HTERT RPE-1 (cell line): ENCODE data around the gene CHID1.

ENCODE experiments used
- in situ Hi-C: fragments of 300-500 bp; cut with MboI; formaldehyde crosslinking; loops from 4 replicates; pipeline ENCODE4 v1.14.3; 2020; ENCODE audit warnings: low sequenced_read_pairs

Gene CHID1

DNA sequence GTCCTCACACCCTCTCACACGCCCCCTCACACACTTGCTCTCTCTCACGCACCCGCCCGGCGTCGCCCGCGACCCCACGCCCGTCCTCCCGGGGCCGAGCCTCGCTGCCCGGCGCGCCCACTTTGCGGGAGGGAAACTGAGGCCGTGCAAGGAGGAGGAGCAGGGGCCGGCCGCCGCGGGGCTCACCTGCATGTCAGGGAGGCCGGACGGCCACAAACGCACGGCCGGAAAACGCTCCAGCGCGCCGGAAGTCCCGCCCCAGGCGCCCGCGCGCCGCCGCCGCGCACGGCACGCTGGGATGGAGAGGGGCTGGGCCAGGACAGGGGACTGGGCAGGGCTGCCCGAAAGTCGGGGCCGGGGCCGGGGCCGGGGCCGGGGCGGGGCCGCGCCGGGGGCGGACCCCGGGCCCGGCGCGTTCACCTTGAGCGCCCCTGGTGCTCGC is at the start of gene CHID1:
TSS of gene CHID1 (minus strand) at position 222 of the 442 bp plus-strand sequence. CDS start 5,994 bp downstream, outside the sequence.
- in situ Hi-C loops, result no loop called here

DNA sequence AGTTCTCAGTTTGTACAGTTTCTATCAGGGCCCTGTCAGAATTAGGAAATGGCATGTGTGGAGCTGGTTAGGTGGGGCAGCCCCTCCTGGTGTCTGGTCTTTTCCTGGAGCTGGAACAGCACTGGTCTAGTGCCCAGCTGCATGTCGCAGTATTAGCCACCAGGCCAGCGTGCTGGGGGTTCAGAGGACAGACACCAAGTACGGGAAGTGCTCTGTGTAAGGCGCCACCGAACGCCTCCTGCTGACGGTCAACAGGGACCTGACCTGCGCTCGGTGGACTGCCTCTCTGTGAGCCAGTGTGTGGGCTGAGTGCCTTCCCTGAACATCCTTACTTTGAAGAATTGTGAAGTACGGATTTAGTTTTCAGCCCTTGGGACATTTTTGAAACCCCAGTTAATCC is 49.0 kb upstream of the CHID1 start:
- in situ Hi-C loops, result no loop called here

DNA sequence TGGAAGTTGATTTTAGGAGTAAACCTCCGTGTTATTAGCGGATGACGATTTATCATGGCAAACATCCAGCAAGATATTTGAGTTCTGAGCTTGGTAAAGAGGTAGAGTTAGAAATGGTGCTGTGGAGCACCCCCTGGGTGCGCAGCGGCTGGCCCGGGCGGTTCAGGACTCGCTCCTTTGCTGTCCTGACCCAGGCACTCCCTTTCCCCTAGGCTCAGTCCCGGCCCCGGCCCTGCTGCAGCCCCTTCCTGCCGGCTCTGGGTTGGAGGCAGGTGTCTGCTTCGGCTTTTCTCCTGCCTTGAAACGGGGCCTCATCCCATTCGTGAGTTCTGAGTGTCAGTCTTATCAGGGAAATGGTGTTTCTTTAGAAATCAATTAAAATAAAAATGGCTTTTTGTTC is 48.4 kb upstream of the CHID1 start:
- in situ Hi-C loops, result no loop called here

DNA sequence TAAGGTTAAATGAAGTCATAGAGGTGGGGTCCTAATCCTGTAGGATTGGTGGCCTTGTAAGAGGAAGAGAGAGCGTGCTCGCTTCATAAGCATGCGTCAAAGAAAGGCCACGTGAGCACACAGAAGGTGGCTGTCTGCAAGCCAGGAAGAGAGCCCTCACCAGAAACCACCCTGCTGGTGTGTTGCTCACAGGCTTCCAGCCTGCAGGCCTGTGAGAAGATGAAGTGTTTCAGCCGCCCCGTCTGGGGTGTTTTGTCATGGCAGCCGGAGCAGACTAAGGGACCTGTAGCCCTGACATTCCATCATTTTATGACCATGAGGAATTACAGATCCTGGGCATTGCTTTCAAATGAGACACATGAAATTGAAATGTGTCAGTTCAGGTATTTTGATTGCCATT is 47.5 kb upstream of the CHID1 start:
- in situ Hi-C loops, result no loop called here

DNA sequence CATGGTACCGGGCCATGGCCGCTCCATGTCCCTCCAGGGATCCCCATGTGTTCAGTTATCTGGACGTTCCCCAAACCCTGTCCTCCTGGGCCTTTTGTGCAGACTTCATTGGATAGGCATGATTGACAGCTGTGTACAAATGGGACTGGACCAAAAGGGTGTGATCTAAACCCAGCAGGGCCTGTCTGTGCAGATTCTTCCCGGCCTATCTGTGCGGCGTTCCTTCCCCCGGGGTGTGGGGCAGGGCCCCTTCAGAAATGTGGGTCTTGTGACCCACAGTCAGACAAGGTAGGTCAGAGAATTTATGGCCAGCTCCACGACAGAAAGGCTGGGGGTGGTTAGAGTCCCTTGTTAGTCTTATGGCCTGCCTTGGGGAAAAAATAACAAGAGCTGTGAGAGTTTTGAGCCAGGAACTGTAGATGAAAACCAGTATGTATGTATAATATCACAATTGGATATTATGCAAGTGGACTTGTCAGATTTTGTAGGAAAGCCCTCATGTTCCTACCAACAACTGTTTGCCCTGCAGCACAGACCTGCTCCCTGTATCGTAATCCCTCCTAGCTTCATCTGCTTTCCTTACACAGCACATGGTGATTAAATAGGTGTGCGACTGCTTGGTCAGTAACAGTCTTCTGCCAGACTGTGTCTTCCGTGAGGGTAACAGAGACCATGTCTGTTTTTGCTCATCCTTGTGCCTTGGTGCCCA is 46.8 kb upstream of the CHID1 start:
- in situ Hi-C loops, result no loop called here

DNA sequence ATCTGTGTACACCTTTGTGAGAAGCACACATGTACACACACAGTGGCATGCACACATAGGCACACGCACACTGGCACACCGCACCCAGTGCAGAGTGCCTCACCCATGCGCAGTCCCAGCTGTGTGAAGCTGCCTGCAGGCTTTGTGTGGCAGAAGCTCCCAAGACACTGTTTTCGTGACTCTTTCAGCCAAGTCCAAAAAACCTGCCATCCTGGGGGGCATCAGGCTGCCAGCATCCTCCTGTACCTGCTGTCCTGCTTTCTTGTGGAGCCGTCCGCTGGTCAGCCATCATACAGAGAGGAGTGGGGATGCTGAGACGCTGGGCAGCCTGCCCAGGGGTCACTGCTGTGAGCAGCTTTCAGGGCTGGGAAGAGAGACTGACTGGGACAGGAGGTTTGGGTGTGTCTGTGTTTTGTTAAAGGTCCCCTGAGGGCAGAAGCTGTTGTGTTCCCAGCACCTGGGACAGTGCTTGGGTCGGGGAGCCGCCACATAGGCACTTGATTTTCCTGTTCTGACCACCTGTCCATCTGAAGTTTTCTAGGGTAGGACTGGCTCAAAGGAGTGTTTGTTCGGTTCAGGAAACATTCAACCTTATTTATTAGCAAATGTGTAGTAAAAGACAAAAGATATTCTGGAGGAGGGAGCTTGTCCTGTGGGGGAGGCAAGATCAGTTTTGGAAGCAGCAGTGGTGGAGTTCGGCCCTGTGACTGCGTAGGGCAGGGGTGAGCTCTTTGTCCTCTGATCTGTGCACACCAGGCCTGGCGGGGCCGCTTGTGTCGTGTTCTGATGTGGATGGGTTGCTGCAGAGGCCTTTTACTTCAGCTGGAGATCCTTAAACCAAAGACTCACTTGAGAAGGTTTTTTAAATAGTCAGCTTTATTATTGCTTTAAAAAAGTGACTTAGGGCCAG is 44.8 kb upstream of the CHID1 start:
- in situ Hi-C loops, result no loop called here

DNA sequence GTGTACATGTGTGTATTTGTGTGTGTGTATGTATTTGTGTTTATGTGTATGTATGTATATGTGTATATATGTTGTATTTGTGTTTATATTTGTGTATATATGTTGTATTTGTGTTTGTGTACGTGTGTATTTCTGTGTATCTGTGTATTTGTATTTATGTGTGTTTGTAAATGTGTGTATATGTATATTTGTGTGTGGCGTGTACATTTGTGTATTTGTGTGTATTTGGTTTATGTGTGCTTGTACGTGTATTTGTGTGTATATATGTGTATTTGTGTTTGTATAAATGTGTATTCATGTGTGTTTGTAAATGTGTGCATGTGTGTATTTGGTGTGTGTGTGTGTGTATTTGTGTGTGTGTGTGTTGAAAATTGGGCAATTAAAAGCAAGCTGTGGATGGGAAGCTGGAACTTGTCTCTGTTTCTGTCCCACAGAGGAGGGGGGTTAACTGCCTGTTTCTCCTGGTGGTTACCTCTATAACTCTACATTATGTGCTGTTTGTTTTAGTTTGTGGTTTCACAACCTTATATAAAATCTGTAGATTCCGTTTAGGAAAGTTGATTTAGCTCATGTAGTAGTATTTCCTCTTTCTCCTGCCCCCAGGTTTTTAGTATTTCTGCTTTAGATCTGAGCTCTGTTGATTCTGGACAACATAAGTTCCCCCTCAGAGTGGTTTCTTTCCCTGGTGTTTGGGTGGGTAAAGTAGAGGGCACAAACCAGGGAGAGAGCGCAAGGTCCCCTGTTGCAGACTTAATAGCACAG is 44.0 kb upstream of the CHID1 start:
- in situ Hi-C loops, result no loop called here

DNA sequence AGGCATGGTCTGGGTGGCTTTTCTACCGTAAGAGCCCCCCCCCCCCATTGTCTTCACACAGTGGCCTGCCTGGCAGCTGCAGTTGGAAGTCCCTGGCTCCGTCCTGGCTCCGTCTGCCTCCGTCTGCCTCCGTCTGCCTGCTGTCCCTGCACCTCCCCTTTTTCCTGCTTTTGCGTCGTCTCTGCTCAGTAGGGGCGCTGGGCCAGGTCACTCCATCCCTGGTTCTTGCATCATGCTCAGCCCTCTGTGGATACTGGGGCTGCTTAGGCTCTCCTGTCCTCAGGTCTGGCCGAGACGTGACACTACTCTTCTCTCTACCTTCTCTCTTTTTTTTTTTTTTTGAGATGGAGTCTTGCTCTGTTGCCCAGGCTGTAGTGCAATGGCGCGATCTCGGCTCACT is 42.9 kb upstream of the CHID1 start:
- in situ Hi-C loops, result no loop called here

DNA sequence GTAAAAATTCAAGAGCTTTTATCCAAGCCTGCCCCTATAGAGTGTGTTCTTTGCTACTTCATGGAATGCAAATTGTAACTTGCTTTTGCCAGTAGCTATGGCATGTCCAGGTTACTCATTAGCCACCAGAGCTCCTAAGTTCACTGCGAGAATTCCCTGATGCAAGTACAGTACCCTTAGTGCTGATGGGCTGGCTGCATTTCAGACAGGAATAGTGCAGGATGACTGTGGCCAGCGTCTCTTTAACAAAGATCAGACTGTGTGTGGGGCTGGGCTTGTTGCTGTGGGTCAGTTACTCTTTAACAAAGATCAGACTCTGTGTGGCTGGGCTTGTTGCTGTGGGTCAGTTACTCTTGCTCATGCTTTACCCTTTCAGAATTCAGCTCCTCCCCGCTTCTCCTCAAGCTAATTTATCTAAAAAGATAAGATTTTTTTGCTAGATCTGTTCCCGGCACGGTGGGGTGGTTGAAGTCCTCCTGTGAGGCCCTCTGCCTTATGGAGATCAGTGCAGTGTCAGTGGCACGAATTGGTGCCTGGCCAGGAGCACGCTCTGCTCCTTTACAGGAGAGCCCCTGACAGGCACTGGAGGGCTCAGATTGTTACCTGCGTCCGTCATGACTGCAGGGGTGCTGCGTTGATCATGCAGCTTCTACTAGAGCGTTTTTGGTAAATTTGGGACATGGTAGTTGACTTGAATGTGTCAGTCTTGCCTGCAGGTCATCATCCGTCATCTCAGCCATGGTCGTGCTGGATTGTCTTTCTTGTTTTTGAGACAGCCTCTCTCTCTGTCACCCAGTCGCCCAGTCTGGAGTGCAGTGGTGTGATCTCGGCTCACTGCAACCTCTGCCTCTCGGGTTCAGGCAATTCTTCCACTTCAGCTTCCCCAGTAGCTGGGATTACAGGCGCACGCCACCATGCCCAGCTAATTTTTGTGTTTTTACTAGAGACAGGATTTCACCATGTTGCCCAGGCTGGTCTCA is 42.1 kb upstream of the CHID1 start:
- in situ Hi-C loops, result no loop called here

DNA sequence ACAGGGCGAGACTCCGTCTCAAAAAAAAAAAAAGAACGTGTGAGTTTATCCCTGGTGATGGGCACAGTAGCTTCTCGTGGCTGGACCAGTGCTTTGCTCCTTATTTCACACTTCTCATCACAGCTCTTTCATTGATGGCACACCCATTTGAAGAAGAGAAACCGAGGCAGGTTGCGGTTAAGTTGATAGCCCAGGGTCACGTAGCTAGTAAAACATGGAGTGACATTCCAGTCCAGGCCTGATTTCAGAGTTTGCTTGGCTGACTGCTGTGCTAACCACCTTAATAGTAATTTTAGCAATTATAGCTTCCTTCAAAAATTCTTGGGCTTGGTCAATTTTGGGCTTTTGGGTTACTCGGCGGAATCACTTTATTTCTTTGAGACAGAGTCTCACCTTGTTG is 40.9 kb upstream of the CHID1 start:
- in situ Hi-C loops, result no loop called here

DNA sequence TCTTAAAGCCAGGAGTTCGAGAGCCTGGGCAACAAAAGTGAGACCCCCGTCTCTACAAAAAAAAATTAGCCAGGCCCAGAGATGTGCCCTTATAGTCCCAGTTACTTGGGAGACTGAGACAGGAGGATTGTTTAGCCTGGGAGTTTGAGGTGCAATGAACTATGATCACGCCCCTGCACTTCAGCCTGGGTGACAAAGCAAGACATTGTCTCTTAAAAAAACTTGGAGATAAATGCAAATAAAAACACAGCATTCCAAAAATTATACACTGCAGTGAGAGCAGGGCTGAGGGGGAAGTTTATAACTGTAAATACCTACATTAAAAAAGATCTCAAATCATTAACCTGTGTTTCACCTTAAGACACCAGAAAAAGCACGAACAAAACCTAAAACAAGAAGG is 37.1 kb upstream of the CHID1 start:
- in situ Hi-C loops, result no loop called here

DNA sequence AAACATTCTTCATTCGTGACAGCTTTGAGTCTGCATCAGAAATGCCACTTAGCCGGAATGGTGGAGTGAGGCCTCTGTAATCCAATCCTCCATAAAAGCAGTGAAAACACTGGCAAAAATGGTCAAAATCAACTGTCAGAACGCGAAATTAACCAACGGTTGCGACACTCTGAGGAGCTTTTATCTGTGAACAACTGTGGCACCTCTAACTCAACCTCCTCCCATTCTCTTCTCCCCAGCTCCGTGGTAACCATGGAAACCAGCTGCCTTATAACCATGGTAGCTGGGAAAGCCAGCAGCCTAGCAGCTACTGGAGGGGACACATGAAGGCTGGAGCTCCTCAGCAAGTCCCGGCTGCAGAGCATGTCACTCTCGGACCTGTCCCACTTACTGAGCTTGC is 35.4 kb upstream of the CHID1 start:
- in situ Hi-C loops, result no loop called here

DNA sequence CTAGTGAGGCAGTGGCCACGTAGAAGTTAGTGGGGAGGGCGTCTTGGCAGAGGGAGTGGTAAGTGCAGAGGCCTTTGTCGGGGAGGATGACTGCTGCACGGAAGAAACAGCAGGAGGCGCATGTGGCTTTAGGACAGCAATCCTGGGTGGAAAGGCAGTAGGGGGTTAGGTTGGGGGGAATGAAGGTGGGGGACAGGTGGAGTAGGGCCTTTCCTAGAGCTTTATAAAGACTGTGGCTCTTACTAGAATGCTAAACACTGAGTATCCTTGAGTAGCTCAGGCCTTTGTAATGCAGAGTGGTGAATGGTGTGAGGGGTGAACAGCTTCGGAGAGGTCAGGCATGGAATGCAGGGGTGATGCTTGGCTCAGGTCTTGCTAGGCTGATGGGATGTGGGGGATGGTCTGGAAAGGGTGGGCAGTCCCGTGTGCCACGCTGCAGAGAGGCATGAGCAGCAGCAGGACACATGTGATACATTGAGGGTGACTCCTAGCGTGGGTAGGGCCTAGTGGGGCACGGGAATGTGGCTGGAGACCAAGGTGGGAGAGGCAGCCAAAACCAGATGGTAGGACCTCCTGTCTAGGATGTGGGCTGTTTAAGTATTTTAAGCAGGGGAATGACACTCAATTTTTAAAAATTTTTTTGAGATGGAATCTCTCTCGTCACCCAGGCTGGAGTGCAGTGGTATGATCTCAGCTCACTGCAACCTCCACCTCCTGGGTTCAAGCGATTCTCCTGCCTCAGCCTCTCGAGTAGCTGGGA is 34.3 kb upstream of the CHID1 start:
- in situ Hi-C loops, result no loop called here

DNA sequence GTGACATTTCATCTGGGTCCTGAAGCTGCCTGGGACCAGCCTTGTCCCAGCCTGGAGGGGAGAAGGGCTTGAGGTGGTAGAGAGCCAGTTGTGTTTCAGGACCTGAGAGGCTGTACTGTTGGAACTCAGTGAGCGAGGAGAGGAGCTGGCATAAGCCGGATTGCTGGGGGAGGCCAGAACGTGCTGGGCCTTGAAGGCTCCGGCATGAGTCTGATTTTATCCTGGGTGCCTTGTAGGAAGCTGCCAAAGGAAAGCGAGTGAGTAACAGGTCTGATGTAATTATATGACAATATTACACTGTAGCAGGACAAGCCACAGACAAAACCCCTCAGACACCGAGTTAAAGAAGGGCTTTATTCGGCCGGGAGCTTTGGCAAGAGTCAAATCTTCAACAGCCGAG is 32.2 kb upstream of the CHID1 start:
- in situ Hi-C loops, result no loop called here

DNA sequence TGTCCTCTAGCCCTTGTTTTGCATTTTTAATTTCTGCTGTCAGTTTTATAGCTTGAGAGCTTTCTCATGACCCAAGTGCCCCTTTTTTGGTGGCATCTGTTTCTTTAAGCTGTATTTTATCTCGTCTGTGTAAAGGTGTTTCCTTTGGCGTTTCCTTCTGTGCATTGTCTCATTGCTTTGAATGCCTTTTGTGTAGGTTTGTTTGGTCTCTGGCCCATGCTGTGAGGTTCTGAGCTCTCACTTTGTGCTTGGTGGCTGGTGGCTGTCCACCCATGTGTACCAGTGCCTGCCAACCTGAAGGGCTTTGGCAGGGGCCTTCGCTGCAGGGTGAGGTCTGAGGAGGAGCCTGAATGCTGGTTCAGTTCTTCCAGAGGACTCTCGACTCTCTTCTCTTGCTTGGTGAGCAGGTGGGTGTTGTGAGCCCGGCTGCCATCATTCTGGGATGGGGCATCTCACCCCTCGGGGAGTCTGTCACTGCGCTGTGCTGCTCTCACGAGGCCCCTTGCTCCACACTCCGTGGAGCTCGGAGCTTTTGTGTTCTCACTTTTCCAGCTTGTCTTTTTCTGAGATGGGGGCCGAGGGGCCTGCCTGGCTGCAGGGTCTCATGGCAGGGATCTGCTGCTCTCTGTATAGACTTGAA is 30.0 kb upstream of the CHID1 start:
- in situ Hi-C loops, result no loop called here

DNA sequence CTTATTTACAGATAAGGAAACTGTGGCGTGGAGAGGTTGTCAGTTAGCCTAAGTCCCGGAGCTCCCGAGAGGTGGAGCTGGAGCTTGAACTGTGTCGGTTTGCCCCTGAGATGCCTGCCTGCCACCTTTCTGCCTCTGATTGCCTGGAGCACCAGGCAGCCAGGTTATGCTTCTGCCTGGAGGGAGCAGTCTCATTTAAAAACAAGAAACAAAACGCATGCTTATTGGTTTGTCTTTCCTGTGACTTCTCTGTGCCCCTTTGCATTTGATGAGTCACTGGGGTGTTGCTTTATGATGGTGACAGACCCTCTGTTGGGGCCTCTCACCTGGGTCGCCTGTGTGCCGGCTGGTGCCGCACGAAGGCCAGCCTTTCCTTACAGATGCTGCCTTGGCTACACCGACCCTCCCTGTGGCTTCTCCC is 27.2 kb upstream of the CHID1 start:
- in situ Hi-C loops, result no loop called here

DNA sequence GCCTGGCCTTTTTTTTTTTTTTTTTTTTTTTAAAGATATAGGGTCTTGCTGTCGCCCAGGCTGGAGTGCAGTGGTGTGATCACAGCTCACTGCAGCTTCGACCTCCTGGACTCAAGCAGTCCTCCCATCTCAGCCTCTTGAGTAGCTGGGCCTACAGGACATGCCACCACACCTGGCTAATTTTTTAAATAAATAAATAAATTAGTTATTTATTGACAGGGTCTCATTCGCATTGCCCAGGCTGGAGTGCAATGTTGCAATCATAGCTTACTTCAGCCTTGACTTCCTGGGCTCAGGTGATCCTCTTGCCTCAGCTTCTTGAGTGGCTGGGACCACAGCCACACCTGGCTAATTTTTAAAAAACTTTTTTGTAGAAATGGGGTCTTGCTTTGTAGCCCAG is 25.6 kb upstream of the CHID1 start:
- in situ Hi-C loops, result no loop called here

DNA sequence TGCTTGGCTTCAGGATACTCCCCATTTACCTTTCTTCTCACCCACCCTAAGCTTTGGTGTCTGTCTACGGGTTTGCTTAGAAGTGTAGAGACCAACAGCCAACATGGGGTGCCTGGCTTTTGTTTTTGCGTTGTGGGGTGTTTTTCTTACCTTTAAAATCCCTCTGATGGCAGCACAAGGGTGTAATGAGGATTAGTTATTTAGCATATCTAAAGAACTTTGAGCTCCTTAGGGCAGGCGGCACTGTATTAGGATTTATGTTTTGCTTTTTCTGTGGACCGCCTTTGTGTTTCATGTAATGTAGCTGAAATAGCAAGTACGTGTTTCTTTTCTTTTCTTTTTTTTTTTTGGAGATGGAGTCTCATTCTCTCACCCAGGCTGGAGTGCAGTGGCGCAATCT is 23.9 kb upstream of the CHID1 start:
- in situ Hi-C loops, result no loop called here

DNA sequence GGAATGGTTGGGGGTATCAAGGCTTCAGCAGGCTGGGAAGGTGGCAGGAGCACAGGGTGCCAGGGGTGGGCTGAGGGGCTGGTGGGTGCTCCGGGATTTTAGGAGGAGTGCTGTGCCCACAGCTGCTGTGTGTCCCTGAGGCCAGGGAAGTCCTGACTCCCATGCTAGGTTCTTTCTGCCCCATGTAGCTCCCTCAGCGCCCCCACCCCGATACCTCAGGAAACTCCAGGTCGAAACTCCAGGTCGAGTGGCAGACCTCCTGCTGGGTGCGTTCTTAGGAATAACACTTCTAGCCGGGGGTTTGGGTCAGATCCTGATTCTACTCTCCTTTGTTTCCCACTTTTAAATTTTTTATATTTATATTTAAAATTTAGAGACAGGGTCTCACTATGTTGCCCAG is 23.3 kb upstream of the CHID1 start:
- in situ Hi-C loops, result no loop called here
